Panc1 (cell line): Measurements from ENCODE around the gene F11R.

Experiments
- POLR2AphosphoS5 ChIP-seq: IDR thresholded peaks from 2 replicates; pipeline ENCODE4 v1.6.1; 2012; ENCODE audit warnings: mild to moderate bottlenecking, low read depth, low read length, moderate library complexity
- REST ChIP-seq, 2 experiments: IDR thresholded peaks; 2 replicates each; pipeline ENCODE4 v1.6.1; 2011 to 2012; ENCODE audit warnings: low read depth in 2 of 2, control low read depth in 1 of 2, low read length in 1 of 2, mild to moderate bottlenecking in 1 of 2, moderate library complexity in 1 of 2; ENCODE audit not compliant: insufficient read depth in 1 of 2
- SIN3A ChIP-seq: IDR thresholded peaks from 2 replicates; pipeline ENCODE4 v1.6.1; 2012; ENCODE audit warnings: low read depth, mild to moderate bottlenecking, low read length, moderate library complexity, borderline replicate concordance; ENCODE audit not compliant: insufficient read depth
- TCF7L2 ChIP-seq: IDR thresholded peaks from 2 replicates; pipeline ENCODE4 v1.6.1; 2011; ENCODE audit warnings: mild to moderate bottlenecking, low read depth, low read length, inconsistent platforms
- TF ChIP-seq, protein P1 (sequence below): fragments of 450-650 bp; IDR thresholded peaks from 2 replicates; pipeline ENCODE4 v1.5.1; 2017; ENCODE audit warnings: mild to moderate bottlenecking

DNA sequence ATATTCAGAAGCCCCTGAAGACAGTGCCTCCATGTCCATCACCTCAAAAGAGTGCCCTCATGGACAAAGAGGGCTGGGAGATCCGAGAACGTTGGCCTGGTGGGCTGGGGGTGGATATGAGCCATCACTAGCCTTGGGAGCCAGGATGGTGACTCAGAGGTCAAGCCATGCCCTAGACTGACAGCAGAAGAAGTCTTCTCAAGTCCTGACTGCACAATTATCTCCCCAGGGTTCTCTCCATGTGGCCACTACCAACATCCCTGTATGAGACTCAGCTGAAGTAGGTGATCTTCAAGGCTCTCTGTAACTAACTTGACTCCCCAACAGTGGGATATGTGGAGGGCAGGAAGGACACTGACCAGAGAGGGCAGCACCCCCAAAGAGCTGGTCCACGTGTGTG, 31.9 kb upstream of the F11R start:
- no peak for TF ChIP-seq REST (IDR thresholded peaks at IDR 0.05; ENCODE audit: insufficient read depth in 1 of 2, low read depth in 2 of 2, low read length in 1 of 2)
- TF ChIP-seq, protein P1, sequence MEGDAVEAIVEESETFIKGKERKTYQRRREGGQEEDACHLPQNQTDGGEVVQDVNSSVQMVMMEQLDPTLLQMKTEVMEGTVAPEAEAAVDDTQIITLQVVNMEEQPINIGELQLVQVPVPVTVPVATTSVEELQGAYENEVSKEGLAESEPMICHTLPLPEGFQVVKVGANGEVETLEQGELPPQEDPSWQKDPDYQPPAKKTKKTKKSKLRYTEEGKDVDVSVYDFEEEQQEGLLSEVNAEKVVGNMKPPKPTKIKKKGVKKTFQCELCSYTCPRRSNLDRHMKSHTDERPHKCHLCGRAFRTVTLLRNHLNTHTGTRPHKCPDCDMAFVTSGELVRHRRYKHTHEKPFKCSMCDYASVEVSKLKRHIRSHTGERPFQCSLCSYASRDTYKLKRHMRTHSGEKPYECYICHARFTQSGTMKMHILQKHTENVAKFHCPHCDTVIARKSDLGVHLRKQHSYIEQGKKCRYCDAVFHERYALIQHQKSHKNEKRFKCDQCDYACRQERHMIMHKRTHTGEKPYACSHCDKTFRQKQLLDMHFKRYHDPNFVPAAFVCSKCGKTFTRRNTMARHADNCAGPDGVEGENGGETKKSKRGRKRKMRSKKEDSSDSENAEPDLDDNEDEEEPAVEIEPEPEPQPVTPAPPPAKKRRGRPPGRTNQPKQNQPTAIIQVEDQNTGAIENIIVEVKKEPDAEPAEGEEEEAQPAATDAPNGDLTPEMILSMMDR = no peak
- no peak for TF ChIP-seq POLR2AphosphoS5
- TF ChIP-seq SIN3A = no peak
- TF ChIP-seq TCF7L2 = no peak
